Measurements from ENCODE around the gene SLC13A2. TPM values are rescaled to one million over a fixed set of nuclear protein-coding genes. Genes with fewer than 3 reads are reported as not detected.

The SLC13A2 gene
- total RNA-seq, 4 donors from 2014 or later, result not detected

GRCh38 chr17:28475151-28475900, 1.9 kb downstream of the SLC13A2 start:
- intact Hi-C loops (cut with DNase I; ENCODE audit: low total_unique reads), result no loop called here
- H3K4me3 ChIP-seq, result no peak overlapping the region
- H3K27ac ChIP-seq, result no peak overlapping the region
- no peaks in the 10 kb centered on the region for H3K27me3 ChIP-seq
- H3K4me1 ChIP-seq, result no peaks in the 10 kb centered on the region
- no peaks in the 10 kb centered on the region for H3K9me3 ChIP-seq
- no peaks in the 10 kb centered on the region for H3K36me3 ChIP-seq
- DNase-seq, result no peak
- TF ChIP-seq POLR2A (IDR thresholded peaks at IDR 0.05) (no peak), CTCF (IDR thresholded peaks at IDR 0.05) (no peak)

GRCh38 chr17:28476076-28476865, 2.8 kb downstream of the SLC13A2 start:
- intact Hi-C loops (cut with DNase I; ENCODE audit: low total_unique reads), result no loop called here
- Histone ChIP-seq H3K9me3 (no peaks in the 10 kb centered on the region), H3K4me3 (no peak overlapping the region), H3K27ac (no peak overlapping the region), H3K27me3 (no peaks in the 10 kb centered on the region), H3K36me3 (no peaks in the 10 kb centered on the region), H3K4me1 (no peaks in the 10 kb centered on the region)
- no peak for DNase-seq
- TF ChIP-seq CTCF (IDR thresholded peaks at IDR 0.05) (no peak), POLR2A (IDR thresholded peaks at IDR 0.05) (no peak)

GRCh38 chr17:28477928-28478327, 4.5 kb downstream of the SLC13A2 start:
- H3K9me3 ChIP-seq, result no peaks in the 10 kb centered on the region
- no peak for DNase-seq
- no peak overlapping the region for H3K27ac ChIP-seq
- no peaks in the 10 kb centered on the region for H3K36me3 ChIP-seq
- no peak overlapping the region for H3K4me3 ChIP-seq
- no peaks in the 10 kb centered on the region for H3K27me3 ChIP-seq
- intact Hi-C loops (cut with DNase I; ENCODE audit: low total_unique reads), result no loop called here
- TF ChIP-seq POLR2A (IDR thresholded peaks at IDR 0.05) (no peak), CTCF (IDR thresholded peaks at IDR 0.05) (no peak)
- no peaks in the 10 kb centered on the region for H3K4me1 ChIP-seq

GRCh38 chr17:28478712-28479615, 5.5 kb downstream of the SLC13A2 start:
- Histone ChIP-seq H3K4me1 (no peaks in the 10 kb centered on the region), H3K4me3 (no peak overlapping the region), H3K9me3 (no peaks in the 10 kb centered on the region), H3K36me3 (no peaks in the 10 kb centered on the region), H3K27me3 (no peaks in the 10 kb centered on the region), H3K27ac (no peak overlapping the region)
- intact Hi-C loops (cut with DNase I; ENCODE audit: low total_unique reads), result no loop called here
- TF ChIP-seq CTCF (IDR thresholded peaks at IDR 0.05) (no peak), POLR2A (IDR thresholded peaks at IDR 0.05) (no peak)
- DNase-seq, result no peak

All from uterus (tissue), 4 donors.